Measurements from ENCODE around the gene DAB2.

DNA sequence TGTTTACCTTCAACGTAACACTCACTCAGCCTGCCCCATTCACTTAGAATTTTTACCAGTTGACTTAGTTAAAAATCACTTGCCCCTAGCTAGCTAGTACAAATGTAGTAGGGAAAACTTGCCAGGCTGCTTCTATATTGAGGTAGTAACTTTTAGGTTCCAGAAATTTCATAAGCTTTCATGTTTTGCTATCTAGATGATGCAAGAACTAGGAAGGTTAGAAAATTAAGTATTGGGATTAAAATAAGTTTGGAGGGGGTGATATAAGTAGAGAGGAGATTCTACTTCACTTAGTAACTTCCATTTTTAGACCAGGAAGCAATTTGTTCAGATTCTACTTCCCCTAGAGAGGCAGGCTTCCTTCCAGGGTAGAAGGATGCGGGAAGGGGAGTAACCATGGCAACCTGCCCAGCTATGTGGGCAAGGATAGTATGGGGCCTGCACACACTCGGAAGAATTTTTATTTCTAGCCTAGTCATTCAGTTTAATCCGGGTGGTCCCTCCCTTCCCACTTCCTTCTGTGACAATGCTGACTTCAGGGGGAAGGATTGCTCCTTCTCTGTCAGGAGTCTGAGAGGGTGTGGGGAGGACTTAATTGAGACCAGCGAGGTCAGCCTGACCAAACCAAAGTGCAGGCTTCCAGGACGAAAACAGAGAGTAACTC is 4.2 kb downstream of the DAB2 start:
- TF ChIP-seq, protein P1, sequence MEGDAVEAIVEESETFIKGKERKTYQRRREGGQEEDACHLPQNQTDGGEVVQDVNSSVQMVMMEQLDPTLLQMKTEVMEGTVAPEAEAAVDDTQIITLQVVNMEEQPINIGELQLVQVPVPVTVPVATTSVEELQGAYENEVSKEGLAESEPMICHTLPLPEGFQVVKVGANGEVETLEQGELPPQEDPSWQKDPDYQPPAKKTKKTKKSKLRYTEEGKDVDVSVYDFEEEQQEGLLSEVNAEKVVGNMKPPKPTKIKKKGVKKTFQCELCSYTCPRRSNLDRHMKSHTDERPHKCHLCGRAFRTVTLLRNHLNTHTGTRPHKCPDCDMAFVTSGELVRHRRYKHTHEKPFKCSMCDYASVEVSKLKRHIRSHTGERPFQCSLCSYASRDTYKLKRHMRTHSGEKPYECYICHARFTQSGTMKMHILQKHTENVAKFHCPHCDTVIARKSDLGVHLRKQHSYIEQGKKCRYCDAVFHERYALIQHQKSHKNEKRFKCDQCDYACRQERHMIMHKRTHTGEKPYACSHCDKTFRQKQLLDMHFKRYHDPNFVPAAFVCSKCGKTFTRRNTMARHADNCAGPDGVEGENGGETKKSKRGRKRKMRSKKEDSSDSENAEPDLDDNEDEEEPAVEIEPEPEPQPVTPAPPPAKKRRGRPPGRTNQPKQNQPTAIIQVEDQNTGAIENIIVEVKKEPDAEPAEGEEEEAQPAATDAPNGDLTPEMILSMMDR (IDR thresholded peaks at IDR 0.05): no peak
- TF ChIP-seq POLR2A (IDR thresholded peaks at IDR 0.05) (no peak), EP300 (IDR thresholded peaks at IDR 0.05) (no peak)
